Keratinocyte (primary cell): ENCODE data around the gene CTNNA2. TPM values are rescaled to one million over a fixed set of nuclear protein-coding genes. Genes with fewer than 3 reads are reported as not detected.

Experiments
- DNase-seq: peaks from one replicate; pipeline ENCODE4 v3.0.0-alpha.2; 2011; ENCODE audit warnings: low read depth, missing footprints, low spot score
- FAIRE-seq: peaks from 2 replicates; lab custom pipeline; 2011; peaks lifted over from hg19 to GRCh38; lab: Jason Lieb, UNC
- H2AFZ ChIP-seq: 2 replicates; pipeline ENCODE4 v1.6.0; 2012; ENCODE audit warnings: low read length, control low read depth, inconsistent platforms; ENCODE audit not compliant: control insufficient read depth
- H3K27ac ChIP-seq: 2 replicates; pipeline ENCODE4 v1.5.1; 2011; ENCODE audit warnings: low read length; ENCODE audit not compliant: control insufficient read depth, insufficient read depth
- H3K27me3 ChIP-seq: 3 replicates; pipeline ENCODE4 v1.6.0; 2011; ENCODE audit warnings: low read length; ENCODE audit not compliant: control insufficient read depth, insufficient read depth; ENCODE audit errors: extremely low read depth
- H3K36me3 ChIP-seq, 2 experiments: 2 replicates in 1 of 2; 3 replicates in 1 of 2; pipeline ENCODE4 v1.5.1; 2011; ENCODE audit warnings: low read length in 2 of 2, mild to moderate bottlenecking in 1 of 2; ENCODE audit not compliant: control insufficient read depth in 2 of 2, insufficient read depth in 2 of 2; ENCODE audit errors: extremely low read depth in 1 of 2
- H3K4me1 ChIP-seq: 3 replicates; pipeline ENCODE4 v1.5.1; 2011; ENCODE audit warnings: low read length; ENCODE audit not compliant: control insufficient read depth, insufficient read depth; ENCODE audit errors: extremely low read depth
- H3K4me2 ChIP-seq: 3 replicates; pipeline ENCODE4 v1.6.0; 2011; ENCODE audit warnings: low read depth, low read length; ENCODE audit not compliant: control insufficient read depth, insufficient read depth; ENCODE audit errors: extremely low read depth
- H3K4me3 ChIP-seq, 3 experiments: fragments of 200-600 bp in 1 of 3; sonication (generic) in 1 of 3; 2 replicates in 2 of 3; 3 replicates in 1 of 3; pipeline ENCODE4 v1.5.1; 2011 to 2016; ENCODE audit warnings: low read length in 3 of 3, mild to moderate bottlenecking in 3 of 3, control low read depth in 2 of 3, inconsistent platforms in 1 of 3, low read depth in 1 of 3, mixed read lengths in 1 of 3, mixed run types in 1 of 3, moderate library complexity in 1 of 3; ENCODE audit not compliant: control insufficient read depth in 2 of 3, insufficient read depth in 2 of 3; ENCODE audit errors: extremely low read depth in 1 of 3
- H3K79me2 ChIP-seq: 2 replicates; pipeline ENCODE4 v1.6.0; 2012; ENCODE audit warnings: low read length; ENCODE audit not compliant: control insufficient read depth, insufficient read depth
- H3K9ac ChIP-seq: 3 replicates; pipeline ENCODE4 v1.6.0; 2011; ENCODE audit warnings: low read length; ENCODE audit not compliant: control insufficient read depth, insufficient read depth; ENCODE audit errors: extremely low read depth
- H3K9me1 ChIP-seq: 3 replicates; pipeline ENCODE4 v1.6.0; 2011; ENCODE audit warnings: low read length; ENCODE audit not compliant: control insufficient read depth, insufficient read depth; ENCODE audit errors: extremely low read depth
- H3K9me3 ChIP-seq: 2 replicates; pipeline ENCODE4 v1.5.1; 2012; ENCODE audit warnings: low read depth, low read length; ENCODE audit not compliant: control insufficient read depth
- H4K20me1 ChIP-seq: 3 replicates; pipeline ENCODE4 v1.6.0; 2011; ENCODE audit warnings: low read length; ENCODE audit not compliant: control insufficient read depth, insufficient read depth; ENCODE audit errors: extremely low read depth
- CTCF ChIP-seq, 3 experiments: IDR thresholded peaks in 1 of 3; conservative IDR thresholded peaks in 1 of 3; optimal IDR thresholded peaks in 1 of 3; 2 replicates in 2 of 3; 3 replicates in 1 of 3; pipeline versions ENCODE3 to v1.5.1; 2011; ENCODE audit warnings: low read length in 3 of 3, mild to moderate bottlenecking in 3 of 3, moderate library complexity in 2 of 3, control low read depth in 1 of 3, inconsistent platforms in 1 of 3; ENCODE audit not compliant: insufficient read depth in 2 of 3; ENCODE audit errors: extremely low read depth in 1 of 3
- EZH2 ChIP-seq: IDR thresholded peaks from one replicate; pipeline ENCODE4 v1.6.1; 2012; ENCODE audit warnings: inconsistent platforms, mild to moderate bottlenecking, low read length, moderate library complexity
- dilution Hi-C: fragments of 300-500 bp; cut with MboI; formaldehyde crosslinking; loops from one replicate; pipeline ENCODE4 v1.7.0; 2020; ENCODE audit warnings: low sequenced_read_pairs; ENCODE audit not compliant: extremely low pct_ligation_motif_present
- polyA plus RNA-seq, 5 experiments: library from polyadenylated mRNA; depleted of rRNA in 3 of 5; stranded (reverse) in 3 of 5; stranded (forward) in 1 of 5; unstranded in 1 of 5; fragments of >200 nt; gene quantifications; 1 replicate in 1 of 5; 2 replicates in 3 of 5; 3 replicates in 1 of 5; pipeline versions ENCODE4 v1.2.1 to v1.2.3, GENCODE V29; 2011 to 2012; ENCODE audit warnings: missing spikeins in 2 of 5, low read depth in 1 of 5, low replicate concordance in 1 of 5

Gene CTNNA2
- polyA plus RNA-seq, 1 donor (not counting 4 experiments of a cell fraction or from before 2014, with no cell fraction given), result not detected

GRCh38 chr2:80328159-80328571 lies 815.3 kb downstream of the CTNNA2 start:
- Histone ChIP-seq H3K27me3 (no peaks in the 10 kb centered on the region), H3K9me1 (no peaks in the 10 kb centered on the region), H3K9ac (no peak overlapping the region), H4K20me1 (no peaks in the 10 kb centered on the region), H3K4me3 (no peak overlapping the region), H3K9me3 (no peaks in the 10 kb centered on the region), H3K4me1 (no peaks in the 10 kb centered on the region), H3K27ac (no peak overlapping the region), H2AFZ (no peak overlapping the region), H3K79me2 (no peaks in the 10 kb centered on the region), H3K4me2 (no peak overlapping the region), H3K36me3 (no peaks in the 10 kb centered on the region)
- no peak for FAIRE-seq
- no peak for TF ChIP-seq CTCF (optimal IDR thresholded peaks at IDR 0.05 in 1 of 3, IDR thresholded peaks at IDR 0.05 in 1 of 3, conservative IDR thresholded peaks at IDR 0.05 in 1 of 3; ENCODE audit: extremely low read depth in 1 of 3, insufficient read depth in 2 of 3, low read length in 3 of 3)
- no peak for TF ChIP-seq EZH2
- no peak for DNase-seq
- dilution Hi-C loops, result no loop called here

- H3K36me3 ChIP-seq, result no peaks in the 10 kb centered on the region
- H3K79me2 ChIP-seq, result no peaks in the 10 kb centered on the region
- dilution Hi-C loops, result no loop called here
- no peaks in the 10 kb centered on the region for H3K9me3 ChIP-seq
- no peak overlapping the region for H3K27ac ChIP-seq
- FAIRE-seq, result no peak
- H4K20me1 ChIP-seq, result no peaks in the 10 kb centered on the region
- TF ChIP-seq CTCF (optimal IDR thresholded peaks at IDR 0.05 in 1 of 3, IDR thresholded peaks at IDR 0.05 in 1 of 3, conservative IDR thresholded peaks at IDR 0.05 in 1 of 3; ENCODE audit: extremely low read depth in 1 of 3, insufficient read depth in 2 of 3, low read length in 3 of 3) (no peak), EZH2 (no peak)
- no peak overlapping the region for H3K4me3 ChIP-seq
- no peak overlapping the region for H2AFZ ChIP-seq
- no peak for DNase-seq
- H3K9me1 ChIP-seq, result no peaks in the 10 kb centered on the region
- H3K4me2 ChIP-seq, result no peak overlapping the region
- no peaks in the 10 kb centered on the region for H3K4me1 ChIP-seq
- H3K27me3 ChIP-seq, result no peaks in the 10 kb centered on the region
- H3K9ac ChIP-seq, result no peak overlapping the region
Measured at GRCh38 chr2:80329491-80329890, 816.6 kb downstream of the CTNNA2 start.
